Vagina (tissue), 2 donors: ENCODE results near the gene NUP205.

Experiments
- POLR2A ChIP-seq, 2 donors: fragments of 450-650 bp; IDR thresholded peaks; one replicate each; pipeline ENCODE4 v1.6.1; 2017; ENCODE audit warnings: antibody characterized with exemption in 2 of 2, mild to moderate bottlenecking in 2 of 2, moderate library complexity in 2 of 2
- POLR2AphosphoS5 ChIP-seq, 2 donors: sonication (generic); formaldehyde crosslinking; IDR thresholded peaks; one replicate each; pipeline ENCODE4 v1.9.0; 2017; ENCODE audit warnings: antibody characterized with exemption in 2 of 2, mild to moderate bottlenecking in 2 of 2, low read depth in 1 of 2; ENCODE audit not compliant: insufficient read depth in 1 of 2
- TF ChIP-seq, protein P1 (sequence below), 3 experiments: fragments of 450-650 bp in 2 of 3; fragments of 200-600 bp in 1 of 3; sonication (generic) in 1 of 3; IDR thresholded peaks; one replicate each; pipeline ENCODE4 v1.5.1; 2017 to 2019; ENCODE audit warnings: antibody characterized with exemption in 3 of 3, mild to moderate bottlenecking in 2 of 3, moderate library complexity in 2 of 3

DNA sequence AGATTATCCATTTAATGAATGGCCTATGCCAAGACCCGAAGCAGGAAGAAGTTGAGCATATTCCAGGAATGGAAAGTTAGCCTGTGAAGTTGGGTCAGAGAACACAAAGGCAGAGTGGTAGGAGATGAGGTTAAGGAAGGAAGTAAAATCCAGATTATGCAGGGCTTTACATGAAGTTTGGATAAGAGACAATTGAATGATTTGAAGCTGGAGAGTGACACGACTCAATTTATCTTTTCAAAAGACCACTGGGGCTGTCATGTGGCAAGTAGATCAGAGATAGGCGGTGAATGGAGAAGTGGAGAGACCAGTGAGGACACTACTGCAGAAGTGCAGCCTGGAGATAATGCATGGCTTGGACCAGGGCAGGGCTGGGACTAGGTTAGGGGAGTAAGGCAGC lies 40.7 kb upstream of the NUP205 start:
- TF ChIP-seq, protein P1, sequence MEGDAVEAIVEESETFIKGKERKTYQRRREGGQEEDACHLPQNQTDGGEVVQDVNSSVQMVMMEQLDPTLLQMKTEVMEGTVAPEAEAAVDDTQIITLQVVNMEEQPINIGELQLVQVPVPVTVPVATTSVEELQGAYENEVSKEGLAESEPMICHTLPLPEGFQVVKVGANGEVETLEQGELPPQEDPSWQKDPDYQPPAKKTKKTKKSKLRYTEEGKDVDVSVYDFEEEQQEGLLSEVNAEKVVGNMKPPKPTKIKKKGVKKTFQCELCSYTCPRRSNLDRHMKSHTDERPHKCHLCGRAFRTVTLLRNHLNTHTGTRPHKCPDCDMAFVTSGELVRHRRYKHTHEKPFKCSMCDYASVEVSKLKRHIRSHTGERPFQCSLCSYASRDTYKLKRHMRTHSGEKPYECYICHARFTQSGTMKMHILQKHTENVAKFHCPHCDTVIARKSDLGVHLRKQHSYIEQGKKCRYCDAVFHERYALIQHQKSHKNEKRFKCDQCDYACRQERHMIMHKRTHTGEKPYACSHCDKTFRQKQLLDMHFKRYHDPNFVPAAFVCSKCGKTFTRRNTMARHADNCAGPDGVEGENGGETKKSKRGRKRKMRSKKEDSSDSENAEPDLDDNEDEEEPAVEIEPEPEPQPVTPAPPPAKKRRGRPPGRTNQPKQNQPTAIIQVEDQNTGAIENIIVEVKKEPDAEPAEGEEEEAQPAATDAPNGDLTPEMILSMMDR (IDR thresholded peaks at IDR 0.05) = no peak
- TF ChIP-seq POLR2A (IDR thresholded peaks at IDR 0.05) (no peak), POLR2AphosphoS5 (IDR thresholded peaks at IDR 0.05; ENCODE audit: insufficient read depth in 1 of 2, low read depth in 1 of 2) (no peak)
